K562 (cell line): Measurements from ENCODE around the gene DHRS3. TPM values are rescaled to one million over a fixed set of nuclear protein-coding genes. Genes with fewer than 3 reads are reported as not detected.

Source experiments
- DNMT1 ChIP-seq: fragments of 450-650 bp; IDR thresholded peaks from 2 replicates; pipeline ENCODE4 v1.6.1; 2016; ENCODE audit warnings: antibody characterized with exemption, mild to moderate bottlenecking
- KDM1A ChIP-seq, 2 experiments: fragments of 450-650 bp; IDR thresholded peaks; 2 replicates each; pipeline ENCODE4 v1.6.1; 2016; ENCODE audit warnings: mild to moderate bottlenecking in 2 of 2
- MLLT1 ChIP-seq, 2 experiments: fragments of 450-650 bp; IDR thresholded peaks; 2 replicates each; pipeline ENCODE4 v1.6.1; 2016
- NFE2L1 ChIP-seq: fragments of 450-650 bp; IDR thresholded peaks from 2 replicates; pipeline ENCODE4 v1.6.1; 2016; ENCODE audit warnings: missing genetic modification characterization, low read depth, mild to moderate bottlenecking, missing compliant biosample characterization, moderate library complexity, borderline replicate concordance
- POLR3A ChIP-seq: IDR thresholded peaks from 2 replicates; pipeline ENCODE4 v1.6.1; 2011; ENCODE audit warnings: borderline replicate concordance, mild to moderate bottlenecking, moderate library complexity; ENCODE audit not compliant: insufficient read length, insufficient read depth; ENCODE audit errors: extremely low read depth
- RB1 ChIP-seq: fragments of 450-650 bp; IDR thresholded peaks from 2 replicates; pipeline ENCODE4 v1.6.1; 2017; ENCODE audit warnings: low read depth, mild to moderate bottlenecking
- TAF15 ChIP-seq: fragments of 200-400 bp; formaldehyde crosslinking; IDR thresholded peaks from 2 replicates; pipeline ENCODE4 v1.6.1; 2017; ENCODE audit warnings: mild to moderate bottlenecking, low read depth, low read length, moderate library complexity
- TCF7 ChIP-seq: sonication (generic); IDR thresholded peaks from 2 replicates; pipeline ENCODE4 v1.6.1; 2016; ENCODE audit warnings: antibody characterized with exemption, borderline replicate concordance
- TSC22D4 ChIP-seq: fragments of 450-650 bp; IDR thresholded peaks from 2 replicates; pipeline ENCODE4 v1.6.1; 2016; ENCODE audit warnings: missing genetic modification characterization, missing biosample characterization, control low read depth
- YY1 ChIP-seq, 3 experiments: IDR thresholded peaks; 2 replicates each; pipeline ENCODE4 v1.6.1; 2011; ENCODE audit warnings: low read length in 2 of 3, mild to moderate bottlenecking in 2 of 3, moderate library complexity in 2 of 3, borderline replicate concordance in 1 of 3, control low read depth in 1 of 3, low read depth in 1 of 3; ENCODE audit not compliant: insufficient read depth in 3 of 3, insufficient replicate concordance in 2 of 3, control insufficient read depth in 1 of 3, insufficient read length in 1 of 3; ENCODE audit errors: extremely low read depth in 1 of 3
- ZNF263 ChIP-seq: sonication (generic); formaldehyde crosslinking; IDR thresholded peaks from 2 replicates; pipeline ENCODE4 v1.8.0; 2022; ENCODE audit warnings: mild to moderate bottlenecking, missing genetic modification reagents, borderline replicate concordance
- ZZZ3 ChIP-seq: fragments of 450-650 bp; IDR thresholded peaks from 2 replicates; pipeline ENCODE4 v1.6.1; 2016; ENCODE audit warnings: antibody characterized with exemption, mild to moderate bottlenecking, moderate library complexity
- polyA plus RNA-seq, 8 experiments: library from polyadenylated mRNA; depleted of rRNA in 4 of 8; stranded (reverse) in 5 of 8; unstranded in 3 of 8; fragments of >200 nt; fragmentation: Nextera tagmentation in 2 of 8; fragmentation: Illumina TruSeq in 1 of 8; extraction: Ambion mirVana in 2 of 8; extraction: Trizol in 1 of 8; gene quantifications; 2 replicates each; pipeline versions ENCODE4 v1.2.1 to v1.2.3, GENCODE V29; 2011 to 2014; ENCODE audit warnings: inconsistent platforms in 1 of 8, missing spikeins in 1 of 8
- total RNA-seq, 7 experiments: library from RNA; depleted of rRNA in 6 of 7; stranded (reverse); fragments of >200 nt in 6 of 7; fragmentation: Illumina TruSeq in 2 of 7; extraction: Trizol in 2 of 7; gene quantifications; 2 replicates each; pipeline versions ENCODE4 v1.2.1 to v1.2.3, GENCODE V29; 2011 to 2021; ENCODE audit warnings: low replicate concordance in 1 of 7
- TF ChIP-seq, protein P1 (sequence below): fragments of 200-400 bp; formaldehyde crosslinking; IDR thresholded peaks from 2 replicates; pipeline ENCODE4 v1.6.1; 2017; ENCODE audit warnings: mild to moderate bottlenecking, low read depth, low read length, moderate library complexity
- TF ChIP-seq, protein P2 (sequence below): fragments of 250-450 bp; sonication (Bioruptor Pico); IDR thresholded peaks from 2 replicates; pipeline ENCODE4 v1.4.0; 2020
- TF ChIP-seq, protein P3 (sequence below): fragments of 250-450 bp; sonication (Bioruptor Pico); IDR thresholded peaks from 2 replicates; pipeline ENCODE4 v1.5.0; 2020; ENCODE audit warnings: mild to moderate bottlenecking, borderline replicate concordance
- TF ChIP-seq, protein P4 (sequence below): fragments of 450-650 bp; formaldehyde crosslinking; IDR thresholded peaks from 2 replicates; pipeline ENCODE4 v1.4.0; 2022; ENCODE audit warnings: missing genetic modification characterization

DHRS3 gene
- total and polyA plus RNA-seq, 9 of the 15 experiments (the other 6 are each of a cell fraction or from before 2014, with no cell fraction given), result 21.0 to 116 (median 58.7) TPM

DNA sequence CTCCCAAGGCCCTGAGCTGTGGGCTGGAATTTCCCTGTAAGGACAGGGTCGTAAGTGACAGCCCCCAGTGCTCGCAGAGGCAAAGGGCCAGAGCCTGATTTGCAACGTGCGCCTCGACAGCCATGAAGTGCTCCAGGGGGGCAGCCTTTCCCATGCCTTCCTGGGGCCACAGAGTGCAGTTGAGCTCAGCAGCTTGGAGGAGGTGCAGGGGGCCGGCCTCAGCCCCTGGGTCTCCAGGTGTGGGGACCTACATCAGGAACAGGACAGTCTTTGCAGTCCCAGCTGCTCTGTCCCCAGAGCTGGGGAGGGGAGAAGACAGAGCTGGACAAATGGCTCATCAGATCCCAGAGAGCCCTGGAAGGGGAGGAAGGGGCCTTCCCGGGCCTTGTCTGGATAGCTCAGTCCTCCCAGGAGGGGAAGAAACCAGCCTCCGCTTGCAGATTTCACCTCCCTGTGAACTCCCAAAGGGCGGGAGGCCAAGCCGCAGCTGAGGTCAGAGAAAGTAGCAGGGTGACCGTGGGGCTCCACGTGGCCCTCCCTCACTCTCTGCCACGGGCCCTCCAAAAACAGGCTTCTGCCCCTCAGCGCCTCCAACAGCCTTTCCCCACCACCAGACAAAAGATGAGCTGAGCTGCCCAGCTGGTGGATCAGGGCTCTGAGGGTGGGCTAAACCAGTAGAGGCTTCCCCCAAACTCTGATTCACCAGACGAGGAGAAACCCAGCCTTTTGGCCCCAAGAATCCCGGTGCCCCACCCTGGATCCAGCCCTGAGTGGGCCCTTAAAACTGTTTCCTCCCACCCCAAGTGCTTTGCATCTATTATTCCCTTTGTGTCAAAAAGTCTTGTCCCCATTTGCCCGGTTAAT is 76.5 kb downstream of the DHRS3 start (continued):
- TF ChIP-seq, protein P1, sequence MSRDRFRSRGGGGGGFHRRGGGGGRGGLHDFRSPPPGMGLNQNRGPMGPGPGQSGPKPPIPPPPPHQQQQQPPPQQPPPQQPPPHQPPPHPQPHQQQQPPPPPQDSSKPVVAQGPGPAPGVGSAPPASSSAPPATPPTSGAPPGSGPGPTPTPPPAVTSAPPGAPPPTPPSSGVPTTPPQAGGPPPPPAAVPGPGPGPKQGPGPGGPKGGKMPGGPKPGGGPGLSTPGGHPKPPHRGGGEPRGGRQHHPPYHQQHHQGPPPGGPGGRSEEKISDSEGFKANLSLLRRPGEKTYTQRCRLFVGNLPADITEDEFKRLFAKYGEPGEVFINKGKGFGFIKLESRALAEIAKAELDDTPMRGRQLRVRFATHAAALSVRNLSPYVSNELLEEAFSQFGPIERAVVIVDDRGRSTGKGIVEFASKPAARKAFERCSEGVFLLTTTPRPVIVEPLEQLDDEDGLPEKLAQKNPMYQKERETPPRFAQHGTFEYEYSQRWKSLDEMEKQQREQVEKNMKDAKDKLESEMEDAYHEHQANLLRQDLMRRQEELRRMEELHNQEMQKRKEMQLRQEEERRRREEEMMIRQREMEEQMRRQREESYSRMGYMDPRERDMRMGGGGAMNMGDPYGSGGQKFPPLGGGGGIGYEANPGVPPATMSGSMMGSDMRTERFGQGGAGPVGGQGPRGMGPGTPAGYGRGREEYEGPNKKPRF, result no peak
- TF ChIP-seq TSC22D4 (tag) (no peak), POLR3A (no peak), KDM1A (IDR thresholded peaks at IDR 0.05) (no peak), ZZZ3 (no peak), YY1 (IDR thresholded peaks at IDR 0.05; ENCODE audit: borderline replicate concordance in 1 of 3, control insufficient read depth in 1 of 3, extremely low read depth in 1 of 3, insufficient read depth in 3 of 3, insufficient read length in 1 of 3, insufficient replicate concordance in 2 of 3, low read depth in 1 of 3, low read length in 2 of 3) (peak in 2 of 3 experiments; percentile 5 to 43), DNMT1 (no peak), TCF7 (no peak), MLLT1 (IDR thresholded peaks at IDR 0.05) (no peak), RB1 (peak; percentile 9; the same call in 1 of the 2 replicates), ZNF263 (CRISPR knock-in tag) (peak; percentile 80), TAF15 (no peak), NFE2L1 (tag) (no peak)
- TF ChIP-seq, protein P2, sequence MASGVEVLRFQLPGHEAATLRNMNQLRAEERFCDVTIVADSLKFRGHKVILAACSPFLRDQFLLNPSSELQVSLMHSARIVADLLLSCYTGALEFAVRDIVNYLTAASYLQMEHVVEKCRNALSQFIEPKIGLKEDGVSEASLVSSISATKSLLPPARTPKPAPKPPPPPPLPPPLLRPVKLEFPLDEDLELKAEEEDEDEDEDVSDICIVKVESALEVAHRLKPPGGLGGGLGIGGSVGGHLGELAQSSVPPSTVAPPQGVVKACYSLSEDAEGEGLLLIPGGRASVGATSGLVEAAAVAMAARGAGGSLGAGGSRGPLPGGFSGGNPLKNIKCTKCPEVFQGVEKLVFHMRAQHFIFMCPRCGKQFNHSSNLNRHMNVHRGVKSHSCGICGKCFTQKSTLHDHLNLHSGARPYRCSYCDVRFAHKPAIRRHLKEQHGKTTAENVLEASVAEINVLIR, result 0 out of 2 replicates have a peak, but pooled peaks have one; percentile 8
- TF ChIP-seq, protein P3, sequence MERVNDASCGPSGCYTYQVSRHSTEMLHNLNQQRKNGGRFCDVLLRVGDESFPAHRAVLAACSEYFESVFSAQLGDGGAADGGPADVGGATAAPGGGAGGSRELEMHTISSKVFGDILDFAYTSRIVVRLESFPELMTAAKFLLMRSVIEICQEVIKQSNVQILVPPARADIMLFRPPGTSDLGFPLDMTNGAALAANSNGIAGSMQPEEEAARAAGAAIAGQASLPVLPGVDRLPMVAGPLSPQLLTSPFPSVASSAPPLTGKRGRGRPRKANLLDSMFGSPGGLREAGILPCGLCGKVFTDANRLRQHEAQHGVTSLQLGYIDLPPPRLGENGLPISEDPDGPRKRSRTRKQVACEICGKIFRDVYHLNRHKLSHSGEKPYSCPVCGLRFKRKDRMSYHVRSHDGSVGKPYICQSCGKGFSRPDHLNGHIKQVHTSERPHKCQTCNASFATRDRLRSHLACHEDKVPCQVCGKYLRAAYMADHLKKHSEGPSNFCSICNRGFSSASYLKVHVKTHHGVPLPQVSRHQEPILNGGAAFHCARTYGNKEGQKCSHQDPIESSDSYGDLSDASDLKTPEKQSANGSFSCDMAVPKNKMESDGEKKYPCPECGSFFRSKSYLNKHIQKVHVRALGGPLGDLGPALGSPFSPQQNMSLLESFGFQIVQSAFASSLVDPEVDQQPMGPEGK, result no peak
- TF ChIP-seq, protein P4, sequence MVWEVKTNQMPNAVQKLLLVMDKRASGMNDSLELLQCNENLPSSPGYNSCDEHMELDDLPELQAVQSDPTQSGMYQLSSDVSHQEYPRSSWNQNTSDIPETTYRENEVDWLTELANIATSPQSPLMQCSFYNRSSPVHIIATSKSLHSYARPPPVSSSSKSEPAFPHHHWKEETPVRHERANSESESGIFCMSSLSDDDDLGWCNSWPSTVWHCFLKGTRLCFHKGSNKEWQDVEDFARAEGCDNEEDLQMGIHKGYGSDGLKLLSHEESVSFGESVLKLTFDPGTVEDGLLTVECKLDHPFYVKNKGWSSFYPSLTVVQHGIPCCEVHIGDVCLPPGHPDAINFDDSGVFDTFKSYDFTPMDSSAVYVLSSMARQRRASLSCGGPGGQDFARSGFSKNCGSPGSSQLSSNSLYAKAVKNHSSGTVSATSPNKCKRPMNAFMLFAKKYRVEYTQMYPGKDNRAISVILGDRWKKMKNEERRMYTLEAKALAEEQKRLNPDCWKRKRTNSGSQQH (CRISPR knock-in tag), result no peak
